Stimulated activated CD8-positive, alpha-beta memory T cell treated with anti-CD3 and anti-CD28 coated beads, Interleukin-4, amount 100 ng/mL, for 1 hour (primary cell): ENCODE measurements around the gene TMOD2.
A peak's percentile ranks its signal among the peaks of the same experiment; 100 is the strongest.

Source experiments
- DNase-seq, 2 donors: peaks; one replicate each; pipeline ENCODE4 v3.0.0-alpha.2; 2020; ENCODE audit warnings: low read depth in 2 of 2, low spot score in 1 of 2

Gene TMOD2

GRCh38 chr15:51812598-51812997, 61.2 kb downstream of the TMOD2 start:
- DNase-seq: no peak

GRCh38 chr15:51814606-51815005, 63.2 kb downstream of the TMOD2 start:
- DNase-seq: no peak

GRCh38 chr15:51816611-51817010, 65.2 kb downstream of the TMOD2 start:
- DNase-seq: no peak

- no peak for DNase-seq
Observed at GRCh38 chr15:51818150-51818549, 66.8 kb downstream of the TMOD2 start.

GRCh38 chr15:51825698-51826097, 74.3 kb downstream of the TMOD2 start:
- no peak for DNase-seq

GRCh38 chr15:51828621-51829375, 77.4 kb downstream of the TMOD2 start:
- DNase-seq: no peak

GRCh38 chr15:51829376-51830275, 78.2 kb downstream of the TMOD2 start, which contains the start of gene TMOD3:
TSS of gene TMOD3 (plus strand) at chr15:51829653. CDS start at chr15:51862885, 33,232 bp downstream.
- peak; percentile 77 to 80 for DNase-seq

- DNase-seq: no peak
Observed at GRCh38 chr15:51830276-51830806, 78.9 kb downstream of the TMOD2 start.

GRCh38 chr15:51833772-51834171, 82.4 kb downstream of the TMOD2 start:
- no peak for DNase-seq

- DNase-seq: no peak
Observed at GRCh38 chr15:51837792-51838251, 86.4 kb downstream of the TMOD2 start.

- DNase-seq: no peak
Observed at GRCh38 chr15:51838270-51838669, 86.9 kb downstream of the TMOD2 start.

GRCh38 chr15:51840692-51841091, 89.3 kb downstream of the TMOD2 start:
- DNase-seq: no peak

- DNase-seq: no peak
Observed at GRCh38 chr15:51841406-51842040, 90.1 kb downstream of the TMOD2 start.

GRCh38 chr15:51842265-51842664, 90.9 kb downstream of the TMOD2 start:
- no peak for DNase-seq

GRCh38 chr15:51842852-51843737, 91.7 kb downstream of the TMOD2 start:
- DNase-seq: no peak

- DNase-seq: no peak
Observed at GRCh38 chr15:51844747-51845426, 93.5 kb downstream of the TMOD2 start.

GRCh38 chr15:51846066-51846462, 94.7 kb downstream of the TMOD2 start:
- DNase-seq: no peak

GRCh38 chr15:51846463-51847230, 95.2 kb downstream of the TMOD2 start:
- no peak for DNase-seq

GRCh38 chr15:51848811-51849210, 97.4 kb downstream of the TMOD2 start:
- DNase-seq: no peak
